Calu3 (cell line): ENCODE results near the gene SSBP4. TPM values are rescaled to one million over a fixed set of nuclear protein-coding genes. Genes with fewer than 3 reads are reported as not detected.

Experiments used
- BruUV-seq: library from RNA; stranded (reverse); fragments of 400-500 nt; replicated peaks from 2 replicates; lab custom pipeline; 2021; lab: Mats Ljungman, UMichigan
- CTCF ChIA-PET: fragments of 300-600 bp; sonication (Branson Sonifier 250); formaldehyde crosslinking; loops from one replicate; lab custom pipeline; 2022; ENCODE audit warnings: antibody characterized with exemption; lab: Charles Lee
- DNase-seq: peaks from one replicate; pipeline ENCODE4 v3.0.0; 2022
- H3K27ac Mint-ChIP-seq: one replicate; pipeline ENCODE4 v1.8.0; 2022; ENCODE audit warnings: mixed read lengths; ENCODE audit not compliant: unreplicated experiment
- H3K27me3 Mint-ChIP-seq: one replicate; pipeline ENCODE4 v1.8.0; 2022; ENCODE audit warnings: mixed read lengths; ENCODE audit not compliant: unreplicated experiment
- H3K36me3 Mint-ChIP-seq: one replicate; pipeline ENCODE4 v1.8.0; 2022; ENCODE audit warnings: mild to moderate bottlenecking, moderate library complexity, mixed read lengths; ENCODE audit not compliant: insufficient read depth, unreplicated experiment
- H3K4me1 Mint-ChIP-seq: one replicate; pipeline ENCODE4 v1.8.0; 2022; ENCODE audit warnings: mild to moderate bottlenecking, low read depth, mixed read lengths; ENCODE audit not compliant: unreplicated experiment
- H3K4me3 Mint-ChIP-seq: one replicate; pipeline ENCODE4 v1.8.0; 2022; ENCODE audit warnings: mild to moderate bottlenecking, low read depth, moderate library complexity, mixed read lengths; ENCODE audit not compliant: unreplicated experiment
- H3K9me3 Mint-ChIP-seq: one replicate; pipeline ENCODE4 v1.8.0; 2022; ENCODE audit warnings: low read depth, mixed read lengths; ENCODE audit not compliant: unreplicated experiment
- intact Hi-C: fragments of 100-400 bp; cut with micrococcal nuclease; formaldehyde crosslinking; loops from one replicate; pipeline ENCODE4 v1.10.0; 2022; ENCODE audit not compliant: unreplicated experiment
- total RNA-seq: library from RNA; stranded (reverse); gene quantifications from 2 replicates; pipeline ENCODE4 v1.2.3, GENCODE V29; 2022
- TF ChIP-seq, protein P1 (sequence below): fragments of 200-600 bp; IDR thresholded peaks from one replicate; pipeline ENCODE4 v1.8.0; 2022; ENCODE audit warnings: antibody characterized with exemption; ENCODE audit not compliant: unreplicated experiment

Gene SSBP4
- total RNA-seq, 1 experiment from 2014 or later: 51.5 TPM

DNA sequence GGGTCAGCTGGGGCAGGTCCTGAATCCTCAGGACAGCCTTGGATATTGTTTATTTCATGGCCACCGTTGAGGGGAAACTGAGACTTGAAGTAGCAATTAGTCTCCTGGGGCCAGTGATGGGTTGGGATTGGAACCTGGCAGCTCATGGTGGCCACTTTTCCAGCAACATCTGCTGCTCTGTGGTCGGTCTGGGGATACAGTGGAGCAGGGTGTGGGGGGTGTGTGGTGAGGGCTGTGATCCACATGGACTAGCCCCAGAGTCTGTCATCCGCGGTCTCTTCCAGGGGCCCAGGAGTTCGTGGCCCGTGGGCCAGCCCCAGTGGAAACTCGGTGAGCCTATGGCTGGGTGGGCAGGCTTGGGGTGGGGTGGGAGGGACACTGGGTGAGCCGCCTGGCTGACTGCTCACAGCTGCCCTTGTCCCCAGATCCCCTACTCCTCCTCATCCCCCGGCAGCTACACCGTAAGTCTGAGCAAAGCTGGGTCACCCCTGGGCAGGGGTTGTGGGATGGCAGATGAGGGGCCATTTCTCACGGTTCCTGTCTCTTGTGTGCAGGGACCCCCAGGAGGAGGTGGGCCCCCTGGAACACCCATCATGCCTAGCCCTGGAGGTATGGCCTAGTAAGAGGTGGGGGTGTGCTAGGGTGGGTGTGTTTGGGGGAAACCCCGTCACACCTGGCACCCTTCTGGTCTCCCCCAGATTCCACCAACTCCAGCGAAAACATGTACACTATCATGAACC lies 13.2 kb downstream of the SSBP4 start:
- no peak overlapping the region for H3K4me3 Mint-ChIP-seq
- H3K27me3 Mint-ChIP-seq: no peaks in the 10 kb centered on the region
- intact Hi-C loops: no loop called here
- H3K36me3 Mint-ChIP-seq: peaks cover 21% of the 10 kb centered on the region
- no TSS peak for BruUV-seq
- no peak for DNase-seq
- TF ChIP-seq, protein P1, sequence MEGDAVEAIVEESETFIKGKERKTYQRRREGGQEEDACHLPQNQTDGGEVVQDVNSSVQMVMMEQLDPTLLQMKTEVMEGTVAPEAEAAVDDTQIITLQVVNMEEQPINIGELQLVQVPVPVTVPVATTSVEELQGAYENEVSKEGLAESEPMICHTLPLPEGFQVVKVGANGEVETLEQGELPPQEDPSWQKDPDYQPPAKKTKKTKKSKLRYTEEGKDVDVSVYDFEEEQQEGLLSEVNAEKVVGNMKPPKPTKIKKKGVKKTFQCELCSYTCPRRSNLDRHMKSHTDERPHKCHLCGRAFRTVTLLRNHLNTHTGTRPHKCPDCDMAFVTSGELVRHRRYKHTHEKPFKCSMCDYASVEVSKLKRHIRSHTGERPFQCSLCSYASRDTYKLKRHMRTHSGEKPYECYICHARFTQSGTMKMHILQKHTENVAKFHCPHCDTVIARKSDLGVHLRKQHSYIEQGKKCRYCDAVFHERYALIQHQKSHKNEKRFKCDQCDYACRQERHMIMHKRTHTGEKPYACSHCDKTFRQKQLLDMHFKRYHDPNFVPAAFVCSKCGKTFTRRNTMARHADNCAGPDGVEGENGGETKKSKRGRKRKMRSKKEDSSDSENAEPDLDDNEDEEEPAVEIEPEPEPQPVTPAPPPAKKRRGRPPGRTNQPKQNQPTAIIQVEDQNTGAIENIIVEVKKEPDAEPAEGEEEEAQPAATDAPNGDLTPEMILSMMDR: no peak
- H3K4me1 Mint-ChIP-seq: no peaks in the 10 kb centered on the region
- H3K27ac Mint-ChIP-seq: no peak overlapping the region
- CTCF ChIA-PET: no interaction called here
- H3K9me3 Mint-ChIP-seq: no peaks in the 10 kb centered on the region

DNA sequence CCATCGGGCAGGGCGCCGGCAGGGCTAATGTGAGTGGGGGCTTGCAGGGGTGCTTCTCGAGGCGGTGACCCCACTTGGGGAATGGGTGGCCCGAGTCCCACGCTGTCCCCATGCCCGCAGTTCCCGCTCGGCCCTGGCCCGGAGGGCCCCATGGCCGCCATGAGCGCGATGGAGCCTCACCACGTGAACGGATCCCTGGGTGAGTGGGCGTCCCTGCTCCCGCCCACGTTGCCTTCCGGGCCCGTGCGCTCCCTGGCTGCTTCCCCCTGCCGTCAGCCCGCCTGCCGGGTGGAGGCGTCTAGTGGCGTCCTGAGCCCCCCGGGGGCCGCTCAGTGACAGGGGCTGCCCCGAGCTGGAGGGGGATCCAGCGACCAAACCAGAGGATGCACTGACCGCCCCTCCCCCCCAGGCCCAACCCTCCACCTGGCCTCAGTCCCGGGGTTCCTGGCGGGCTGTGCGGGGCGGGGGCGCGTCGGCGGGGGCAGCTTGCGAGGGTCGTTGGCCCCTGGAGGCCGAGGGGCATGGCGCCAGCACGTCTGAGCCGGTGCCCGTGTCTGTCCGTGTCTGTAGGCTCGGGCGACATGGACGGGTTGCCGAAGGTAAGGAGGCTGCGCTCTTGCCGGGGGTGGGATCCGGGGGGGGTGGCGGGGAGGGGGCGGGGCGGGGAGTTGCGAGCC lies 14.0 kb downstream of the SSBP4 start:
- no peaks in the 10 kb centered on the region for H3K9me3 Mint-ChIP-seq
- H3K27me3 Mint-ChIP-seq: no peaks in the 10 kb centered on the region
- intact Hi-C loops: no loop called here
- no peaks in the 10 kb centered on the region for H3K4me1 Mint-ChIP-seq
- TF ChIP-seq, protein P1: no peak
- no peak overlapping the region for H3K27ac Mint-ChIP-seq
- no peak for DNase-seq
- no peak overlapping the region for H3K4me3 Mint-ChIP-seq
- H3K36me3 Mint-ChIP-seq: peaks cover 27% of the 10 kb centered on the region
- BruUV-seq: no TSS peak
- CTCF ChIA-PET: no interaction called here

DNA sequence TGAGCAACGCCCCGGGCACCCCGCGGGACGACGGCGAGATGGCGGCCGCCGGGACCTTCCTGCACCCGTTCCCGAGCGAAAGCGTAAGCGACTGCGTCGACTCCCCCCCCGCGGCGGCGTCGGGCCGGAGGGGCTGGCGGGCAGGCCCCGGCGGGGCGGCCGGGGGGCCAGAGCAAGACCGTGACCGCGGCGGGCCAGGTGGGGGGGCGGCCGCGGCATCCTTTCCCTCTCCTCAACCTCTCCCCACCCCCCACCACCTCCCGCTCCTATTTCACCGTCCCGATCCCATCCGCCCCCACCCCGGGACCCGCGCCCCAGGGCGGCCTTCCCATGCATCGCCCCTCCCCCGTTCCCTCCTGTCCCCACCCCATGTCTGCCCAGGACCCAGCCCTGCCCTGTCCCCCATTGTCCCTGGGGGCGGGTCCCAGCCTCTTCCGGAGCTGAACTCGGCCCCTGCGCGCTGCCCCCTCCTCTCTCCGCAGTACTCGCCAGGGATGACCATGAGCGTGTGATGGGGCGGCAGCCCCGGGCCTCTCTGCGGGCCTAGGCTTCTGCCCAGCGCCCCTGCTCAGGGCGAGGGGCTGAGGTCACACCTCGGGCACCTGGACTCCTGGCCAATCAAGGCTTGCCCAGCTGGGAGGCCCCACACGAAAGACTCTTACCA lies 14.7 kb downstream of the SSBP4 start:
- Mint-ChIP-seq H3K27ac (no peak overlapping the region), H3K4me3 (no peak overlapping the region), H3K36me3 (peaks cover 34% of the 10 kb centered on the region), H3K27me3 (no peaks in the 10 kb centered on the region), H3K4me1 (peaks cover 3% of the 10 kb centered on the region), H3K9me3 (no peaks in the 10 kb centered on the region)
- TF ChIP-seq, protein P1: no peak
- BruUV-seq: no TSS peak
- CTCF ChIA-PET: no interaction called here
- intact Hi-C loops: no loop called here
- no peak for DNase-seq

DNA sequence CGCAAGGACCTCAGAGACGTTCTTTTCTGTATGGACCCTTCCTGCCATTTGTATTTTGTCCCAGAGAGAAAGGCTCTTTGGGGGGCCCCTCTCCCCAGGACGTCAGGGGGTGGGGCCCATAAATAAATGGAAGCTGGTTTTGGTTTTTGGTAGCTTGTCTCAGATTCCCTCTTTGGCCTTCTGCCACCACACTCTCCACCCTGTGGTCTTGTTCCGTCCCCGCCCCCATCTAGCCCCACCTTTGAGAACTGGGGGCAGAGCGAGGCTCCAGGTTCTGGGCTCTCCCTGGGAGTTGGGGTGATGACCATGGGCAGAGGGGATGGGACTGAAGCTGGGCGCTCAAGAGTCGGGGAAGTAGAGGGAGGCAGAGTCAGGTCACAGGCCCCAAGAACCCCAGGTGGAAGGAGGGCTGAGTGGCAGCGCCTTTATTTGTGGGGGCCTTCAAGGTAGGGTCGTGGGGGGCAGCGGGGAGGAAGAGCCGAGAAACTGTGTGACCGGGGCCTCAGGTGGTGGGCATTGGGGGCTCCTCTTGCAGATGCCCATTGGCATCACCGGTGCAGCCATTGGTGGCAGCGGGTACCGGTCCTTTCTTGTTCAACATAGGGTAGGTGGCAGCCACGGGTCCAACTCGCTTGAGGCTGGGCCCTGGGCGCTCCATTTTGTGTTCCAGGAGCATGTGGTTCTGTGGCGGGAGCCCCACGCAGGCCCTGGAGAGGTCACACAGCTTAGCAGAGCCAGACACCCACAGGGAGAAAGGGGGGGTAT lies 15.4 kb downstream of the SSBP4 start:
- Mint-ChIP-seq H3K27ac (no peak overlapping the region), H3K4me1 (peaks cover 8% of the 10 kb centered on the region), H3K27me3 (no peaks in the 10 kb centered on the region), H3K9me3 (no peaks in the 10 kb centered on the region), H3K36me3 (peaks cover 42% of the 10 kb centered on the region), H3K4me3 (no peak overlapping the region)
- CTCF ChIA-PET: no interaction called here
- TF ChIP-seq, protein P1: no peak
- no peak for DNase-seq
- no TSS peak for BruUV-seq
- intact Hi-C loops: no loop called here
